HTR-8/SVneo (cell line): ENCODE results near the gene NKX2-3.
A peak's percentile ranks its signal among the peaks of the same experiment; 100 is the strongest.

Source experiments
- DNase-seq: peaks from one replicate; pipeline ENCODE4 v3.0.0; 2011; ENCODE audit warnings: low spot score, mixed read lengths; ENCODE audit not compliant: insufficient read length
- FAIRE-seq: peaks from 2 replicates; lab custom pipeline; 2011; peaks lifted over from hg19 to GRCh38; lab: Jason Lieb, UNC

The NKX2-3 gene

DNA sequence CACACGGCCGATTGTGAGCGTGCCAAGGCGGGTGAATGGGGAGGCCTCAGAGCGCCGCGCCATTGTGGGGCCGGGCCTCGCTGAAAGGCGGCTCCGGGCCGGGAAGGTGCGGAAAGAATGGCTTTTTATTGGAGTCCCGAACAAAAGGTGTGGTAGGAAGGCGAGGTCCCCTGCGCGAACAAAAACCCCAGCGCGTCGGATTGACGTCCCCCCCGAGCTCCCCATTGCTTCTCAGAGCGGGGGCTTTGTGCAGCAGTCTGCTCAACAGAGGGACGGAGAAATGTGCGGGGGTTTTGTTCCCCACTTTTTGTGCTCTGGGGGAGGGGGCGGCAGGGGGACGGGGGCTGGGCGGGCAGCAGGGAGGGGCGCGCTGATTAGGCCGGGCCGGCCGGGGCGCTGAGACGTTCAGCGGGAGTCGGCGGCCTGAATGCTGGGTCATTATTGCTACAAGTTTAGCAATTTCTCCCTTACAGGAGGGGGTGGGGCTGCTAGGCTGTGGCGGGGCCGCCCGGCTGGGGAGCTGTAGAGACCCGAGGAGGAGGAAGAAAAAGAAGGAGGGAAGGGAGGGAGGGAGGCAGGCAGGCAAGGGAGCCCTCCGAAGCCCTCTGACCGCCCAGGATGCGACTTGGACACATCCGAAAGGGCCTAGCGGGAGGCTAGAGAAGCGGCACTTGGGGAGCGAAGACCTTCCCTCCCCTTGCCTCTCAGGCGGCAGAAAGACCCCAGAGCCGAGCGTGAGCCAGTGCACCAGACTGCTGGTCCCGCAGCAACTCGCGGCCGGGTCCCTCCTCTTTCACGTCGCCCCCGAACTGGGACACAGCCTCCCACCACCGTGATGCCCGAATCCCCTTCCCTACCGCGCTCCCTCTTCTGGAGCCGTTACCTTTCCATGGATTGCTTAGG is 4.6 kb downstream of the NKX2-3 start:
- FAIRE-seq (no peak), DNase-seq (no peak)

DNA sequence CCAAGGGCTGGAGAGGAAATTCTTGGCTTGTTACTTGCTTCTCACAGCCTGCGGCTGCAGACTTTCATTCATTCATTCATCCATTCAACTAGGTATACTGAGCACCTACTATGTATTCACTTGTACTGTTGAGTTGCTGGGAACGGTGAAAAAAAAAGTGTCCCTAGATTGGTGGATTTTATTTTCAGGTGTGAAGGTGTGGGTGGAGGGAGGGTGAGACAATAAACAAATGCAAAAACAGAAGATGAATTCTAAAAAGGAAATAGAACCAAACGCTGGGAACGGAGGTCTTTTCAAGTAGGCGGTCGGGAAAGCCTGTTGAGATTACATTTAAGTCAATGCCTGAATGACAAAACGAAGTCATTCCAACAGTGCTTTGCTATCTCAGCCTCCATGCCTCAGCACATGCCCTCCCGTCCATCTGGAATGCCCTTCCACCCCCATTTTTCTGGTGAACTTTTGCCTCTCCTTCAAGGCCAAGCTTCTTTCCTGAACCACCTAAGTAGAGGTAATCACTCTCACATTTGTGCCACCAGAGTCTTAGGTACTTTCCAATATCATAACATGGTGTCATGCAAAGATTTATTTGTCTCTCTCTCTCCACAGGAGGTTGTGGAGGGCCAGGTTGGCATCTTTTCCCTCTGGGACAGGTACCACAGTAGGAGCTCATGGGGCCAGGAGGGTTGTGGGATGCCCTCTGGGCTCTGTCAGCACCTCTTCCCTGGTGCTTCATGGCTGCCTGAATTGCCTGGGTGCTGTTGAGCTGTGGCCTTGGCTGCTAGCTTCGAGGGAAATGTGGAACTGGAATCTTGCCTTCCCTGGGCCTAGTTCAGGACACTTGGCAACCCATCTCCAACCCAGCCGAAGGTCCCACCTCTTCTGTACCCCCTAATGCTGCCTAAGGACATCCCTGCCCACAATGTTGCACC is 5.5 kb downstream of the NKX2-3 start:
- FAIRE-seq (no peak), DNase-seq (no peak)

DNA sequence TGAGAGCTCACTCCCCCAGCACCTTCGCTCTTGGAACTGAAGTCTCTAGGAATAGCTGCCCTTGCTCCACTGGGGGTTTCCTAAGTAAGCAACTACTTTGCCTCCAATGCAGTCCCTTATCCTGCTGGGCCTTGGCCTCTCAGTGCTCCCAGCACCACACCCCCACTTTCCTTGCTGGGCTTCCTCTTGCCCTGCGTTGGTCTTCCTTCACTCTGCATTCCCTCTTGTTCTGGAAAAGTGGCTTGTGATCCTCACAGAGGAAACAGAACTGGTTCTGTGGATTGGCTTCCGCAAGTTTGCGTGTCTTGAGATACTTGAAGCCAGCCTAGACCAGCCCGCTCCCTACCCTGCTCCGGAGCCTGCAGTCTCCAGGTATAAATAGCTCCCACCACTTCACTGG is 6.4 kb downstream of the NKX2-3 start:
- DNase-seq: no peak
- no peak for FAIRE-seq

DNA sequence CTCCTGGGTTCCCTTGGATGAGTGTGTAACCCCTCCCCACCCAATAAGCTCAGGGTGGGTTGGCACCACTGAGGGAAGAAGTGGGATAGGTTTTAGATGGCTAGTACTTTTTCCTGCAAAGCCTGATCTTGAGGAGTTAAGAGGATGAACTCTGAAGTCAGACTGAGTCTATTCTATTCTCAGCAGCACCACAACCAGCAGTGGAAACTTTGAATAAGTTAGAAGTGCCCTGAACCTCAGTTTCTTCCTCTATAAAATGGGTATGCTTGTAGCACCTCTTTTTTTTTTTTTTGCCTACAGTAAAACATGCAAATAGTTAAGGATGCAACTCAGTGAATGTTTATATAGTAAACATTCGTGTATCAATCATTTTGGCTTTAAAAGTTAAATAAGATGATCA is 7.1 kb downstream of the NKX2-3 start:
- FAIRE-seq (no peak), DNase-seq (no peak)

DNA sequence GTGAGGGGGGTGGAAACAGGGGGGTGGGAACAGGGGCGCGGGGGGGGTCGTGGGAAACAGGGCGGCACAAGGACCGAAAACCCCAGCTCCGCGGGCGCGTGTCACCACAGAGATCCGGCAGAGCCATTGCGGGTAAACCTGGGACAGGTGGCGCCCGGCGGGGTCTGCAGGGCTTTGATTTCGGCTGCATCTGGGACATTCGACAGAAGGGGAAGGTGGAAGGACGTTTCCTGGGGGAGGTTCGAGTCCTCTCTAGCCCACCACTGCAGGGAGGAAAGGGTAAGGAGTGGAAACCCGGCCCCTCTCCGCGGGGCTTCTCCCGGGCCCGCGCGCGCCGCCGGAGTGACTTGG is 7.5 kb downstream of the NKX2-3 start:
- no peak for FAIRE-seq

DNA sequence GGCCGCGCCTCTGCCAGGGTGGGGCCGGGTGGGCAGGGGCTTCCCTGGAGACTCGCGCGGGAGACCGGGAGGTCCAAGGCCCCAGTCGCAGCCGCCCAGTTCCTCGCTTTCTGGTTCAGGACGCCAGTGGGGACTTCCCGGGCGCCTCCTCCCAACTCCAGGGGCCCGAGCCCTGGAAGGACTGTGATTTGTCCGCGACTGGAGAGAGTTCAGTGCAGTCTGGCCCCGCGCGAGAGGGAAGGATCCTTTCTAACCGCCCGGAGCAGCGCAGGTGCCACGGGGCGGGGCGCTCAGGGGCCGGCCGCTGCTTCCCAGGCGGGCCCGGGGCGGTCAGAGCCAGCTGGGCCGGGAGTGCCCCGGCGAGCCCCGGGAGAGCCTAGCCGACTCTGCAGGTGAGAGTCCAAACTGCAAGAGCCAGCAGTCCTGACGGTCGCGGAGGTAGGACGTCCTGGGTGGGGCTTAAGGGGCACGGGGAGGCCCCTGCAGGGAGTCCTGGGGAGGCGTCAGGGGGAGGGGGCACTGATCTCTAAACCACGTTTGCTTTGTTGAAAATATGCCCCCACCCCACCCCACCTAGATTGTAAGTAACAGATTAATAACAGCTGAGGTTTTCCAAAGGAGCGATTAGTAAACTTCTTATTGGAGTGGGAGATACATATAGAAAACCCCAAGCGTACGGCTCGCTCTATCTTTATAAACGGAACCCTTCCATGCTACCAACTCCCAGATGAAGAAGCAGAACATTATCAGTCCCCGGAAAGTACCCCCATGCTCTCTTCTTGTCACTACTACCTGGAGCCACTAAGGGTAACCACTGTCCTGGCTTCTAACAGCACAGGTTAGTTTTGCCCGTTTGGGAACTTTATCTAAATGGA is 8.2 kb downstream of the NKX2-3 start:
- DNase-seq (no peak), FAIRE-seq (no peak)

More for the DNA sequence above, 7.5 kb downstream of the NKX2-3 start:
- no peak for DNase-seq

DNA sequence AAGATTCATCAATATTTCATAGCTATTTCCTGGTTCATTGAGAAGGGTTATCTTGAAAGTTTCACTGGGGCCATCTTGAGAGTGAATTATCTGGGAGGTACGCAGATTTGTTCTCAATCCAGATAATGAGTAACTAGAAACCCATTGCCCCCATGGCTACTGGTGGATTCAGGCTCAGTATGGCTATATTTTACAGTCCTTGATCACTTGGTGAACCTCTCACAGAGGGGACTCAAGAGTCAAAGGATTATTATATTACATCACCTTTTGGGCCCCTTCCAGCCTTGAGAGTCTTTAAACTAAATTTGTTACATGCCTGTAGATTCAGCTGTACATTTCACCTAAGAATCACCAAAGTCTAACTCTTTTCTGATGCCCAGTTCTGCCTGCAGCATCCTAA is 11.6 kb downstream of the NKX2-3 start:
- DNase-seq (no peak), FAIRE-seq (no peak)

DNA sequence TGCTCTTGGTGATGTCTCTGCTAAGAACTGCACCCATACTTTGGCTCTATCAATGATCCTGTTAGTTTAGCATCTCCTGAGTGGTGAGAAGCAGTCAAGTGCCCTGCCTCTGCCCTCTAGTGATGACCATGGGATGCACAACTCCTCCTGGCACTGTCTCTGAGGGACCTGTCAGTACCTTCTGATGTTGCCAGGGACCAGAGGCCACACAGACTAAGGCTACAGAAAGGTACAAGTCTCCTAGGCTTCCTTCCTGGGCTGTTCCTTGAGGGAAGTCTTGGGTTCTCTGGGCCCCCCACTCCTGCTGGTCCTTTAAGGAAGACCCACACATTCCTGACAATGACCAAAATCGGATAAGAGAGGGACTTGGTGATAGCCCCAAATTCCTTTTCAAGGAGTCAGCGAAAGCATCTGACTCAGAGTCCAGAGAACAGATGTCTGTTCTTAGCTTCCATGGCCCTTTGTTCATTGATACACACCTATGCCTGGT is 15.3 kb downstream of the NKX2-3 start:
- no peak for FAIRE-seq
- DNase-seq: peak; percentile 34

DNA sequence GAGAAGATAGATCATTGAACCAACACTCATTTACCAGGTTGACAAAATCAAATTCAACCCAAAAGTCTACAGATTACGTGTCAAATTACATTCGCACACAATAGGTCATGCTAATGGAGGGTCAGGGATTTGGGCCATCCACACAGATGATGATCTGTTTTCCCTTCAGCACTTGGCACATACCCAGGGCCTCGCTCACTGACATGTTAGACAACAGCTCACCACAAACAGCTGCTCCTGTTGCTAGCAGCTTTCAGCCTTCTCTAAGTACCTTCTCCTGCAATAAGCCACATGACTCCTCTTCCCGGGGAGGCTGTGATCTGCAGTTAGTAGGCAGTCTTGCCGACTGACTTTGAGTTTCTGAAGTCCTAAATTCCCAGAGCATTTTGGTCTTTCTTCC is 18.4 kb downstream of the NKX2-3 start:
- peak; percentile 40 for DNase-seq
- peak; percentile 55 for FAIRE-seq

DNA sequence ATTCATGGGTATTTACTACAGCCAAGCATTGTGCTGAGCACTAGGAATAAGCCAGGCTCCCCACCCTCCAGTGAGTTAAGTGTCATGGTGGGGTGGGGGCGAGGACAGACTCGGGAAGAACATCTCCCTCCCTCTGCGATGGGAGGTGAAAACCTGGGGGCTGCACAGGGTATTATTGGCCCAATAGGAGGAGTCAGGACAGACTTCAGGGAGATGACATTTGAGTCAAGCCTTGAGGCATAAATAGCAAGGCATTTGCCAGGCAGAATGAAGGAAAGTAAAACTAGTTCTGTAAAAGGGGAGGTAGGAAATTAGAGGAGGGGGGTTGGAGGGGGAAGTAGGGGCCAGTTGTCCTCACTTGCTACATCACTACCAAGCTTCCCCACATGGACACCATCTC is 18.9 kb downstream of the NKX2-3 start:
- FAIRE-seq (no peak), DNase-seq (no peak)

DNA sequence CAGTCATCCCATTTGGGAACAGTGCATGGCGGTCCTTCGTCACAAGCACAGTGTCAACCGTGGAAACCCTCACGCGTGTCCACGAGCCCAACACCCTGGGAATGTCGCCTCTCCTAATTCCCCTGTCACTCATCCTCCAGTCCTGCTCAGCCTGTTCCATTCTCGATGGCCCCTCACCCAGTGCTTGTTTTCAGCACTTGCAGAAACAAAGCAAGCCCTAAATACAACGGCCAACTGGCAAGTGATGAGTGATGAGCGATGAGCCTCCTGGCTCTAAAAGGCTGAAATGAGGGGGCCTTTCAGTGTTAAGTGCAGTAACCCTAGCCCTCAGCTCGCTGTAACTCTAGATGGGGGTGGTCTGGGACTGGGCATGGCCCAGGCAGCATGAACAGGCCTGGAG is 22.6 kb downstream of the NKX2-3 start:
- FAIRE-seq: no peak
- DNase-seq: no peak

DNA sequence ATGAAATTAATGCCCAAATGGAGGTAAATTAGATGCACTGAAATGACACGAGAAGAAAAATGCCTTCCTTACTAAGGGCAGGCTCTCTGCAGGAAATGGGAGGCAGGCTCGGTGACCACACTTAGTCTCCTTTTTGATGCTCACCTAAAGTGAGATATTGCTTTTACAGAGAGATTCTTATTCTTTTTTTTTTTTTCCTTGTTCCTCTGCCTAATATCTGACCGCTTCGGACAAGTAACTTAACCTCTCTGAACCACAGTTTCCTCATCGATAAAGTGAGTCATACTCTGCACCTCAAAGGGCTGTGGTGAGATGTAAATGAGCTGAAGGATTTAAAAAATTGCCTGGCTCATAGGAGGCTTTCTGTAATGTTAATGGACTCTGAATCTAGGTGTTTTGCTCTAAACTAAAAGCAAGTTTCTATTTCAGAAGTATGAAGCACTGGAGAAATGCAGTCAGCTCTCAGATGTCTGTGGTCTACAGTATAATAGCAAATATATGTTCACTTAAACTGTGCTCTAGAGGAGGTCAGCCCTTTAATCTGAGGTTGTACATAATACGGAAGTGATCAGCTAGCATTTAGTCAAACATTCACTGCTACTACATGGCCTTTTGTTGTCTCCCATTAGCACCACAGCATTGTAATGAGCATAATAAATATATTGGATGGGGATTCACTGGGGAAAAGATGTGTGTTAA is 23.2 kb downstream of the NKX2-3 start:
- no peak for FAIRE-seq

DNA sequence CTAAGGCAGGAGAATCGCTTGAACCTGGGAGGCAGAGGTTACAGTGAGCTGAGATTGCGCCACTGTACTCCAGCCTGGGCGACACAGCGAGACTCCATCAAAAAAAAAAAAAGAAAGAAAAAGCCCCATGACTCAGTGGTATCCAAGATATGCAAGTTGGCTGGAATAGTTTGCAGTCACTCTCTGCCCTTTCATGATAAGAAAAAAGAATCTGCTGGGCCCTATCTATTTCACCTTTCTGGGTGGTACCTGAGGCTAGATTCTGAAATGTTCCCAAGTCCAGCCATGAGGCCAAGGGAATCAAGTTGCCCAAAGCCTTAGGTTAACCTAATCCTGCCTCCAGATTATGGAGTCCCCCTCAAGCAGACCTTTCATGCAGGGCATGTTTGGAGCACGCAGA is 24.3 kb downstream of the NKX2-3 start:
- DNase-seq: no peak
- FAIRE-seq: no peak

More for the DNA sequence above, 23.2 kb downstream of the NKX2-3 start:
- DNase-seq: no peak

DNA sequence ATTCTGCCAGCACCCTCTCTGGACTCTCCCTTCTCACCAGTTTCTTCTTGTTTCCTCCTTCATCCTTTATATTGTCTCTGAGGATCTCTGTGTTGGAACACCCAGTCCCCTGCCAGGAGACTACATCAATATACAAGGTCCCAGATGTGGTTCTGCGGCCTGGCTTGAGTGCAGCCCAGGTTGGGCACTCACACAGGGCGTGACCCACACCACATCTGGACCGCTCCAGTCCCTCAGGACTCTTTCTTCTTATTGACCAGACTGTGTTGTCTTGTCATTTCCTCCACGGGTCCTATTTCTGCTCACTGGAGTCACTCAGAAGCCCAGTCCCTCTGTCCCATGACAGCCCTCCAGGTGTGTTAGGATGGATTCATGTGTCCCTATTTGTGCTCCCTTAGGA is 26.0 kb downstream of the NKX2-3 start:
- no peak for FAIRE-seq
- no peak for DNase-seq

DNA sequence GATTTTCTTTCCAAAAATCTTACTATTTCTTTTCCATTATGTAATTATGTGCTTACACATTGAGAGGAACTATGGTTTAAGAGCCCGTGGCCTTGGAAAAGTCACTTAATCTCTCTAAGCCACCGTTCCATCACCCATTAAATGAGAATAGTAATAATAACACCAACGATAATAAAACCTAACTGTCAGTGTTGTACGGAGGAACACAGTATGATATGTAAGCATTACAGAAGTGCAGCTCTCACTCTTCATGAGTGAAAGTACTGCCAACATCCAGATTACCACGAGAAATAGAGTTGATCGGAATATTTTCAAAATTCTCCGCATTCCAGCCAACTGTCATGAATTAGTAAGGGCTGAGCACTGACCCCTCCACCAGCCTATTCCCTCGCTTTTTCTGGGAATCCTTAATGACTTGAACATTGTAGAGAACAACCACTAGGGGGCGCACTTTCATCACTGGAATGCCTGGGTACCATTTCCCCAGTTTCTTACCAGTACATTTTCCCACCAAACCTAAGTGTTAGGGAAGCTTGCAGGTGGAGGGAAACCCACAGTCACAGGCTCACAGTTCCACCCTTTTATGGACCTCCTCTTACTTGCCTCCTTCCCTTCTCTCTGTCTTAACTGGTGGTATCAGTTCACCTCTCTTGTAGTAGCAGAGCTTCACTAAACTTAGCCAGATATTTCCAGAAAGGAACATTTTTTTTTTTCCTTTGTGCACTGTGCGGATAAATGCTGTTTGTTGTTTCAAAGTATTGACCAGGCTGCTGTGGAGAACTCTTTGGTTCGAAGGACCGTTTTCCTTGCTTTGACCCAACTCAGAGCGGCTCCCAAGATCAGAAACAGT is 27.8 kb downstream of the NKX2-3 start:
- FAIRE-seq (peak; percentile 31), DNase-seq (peak; percentile 64)

DNA sequence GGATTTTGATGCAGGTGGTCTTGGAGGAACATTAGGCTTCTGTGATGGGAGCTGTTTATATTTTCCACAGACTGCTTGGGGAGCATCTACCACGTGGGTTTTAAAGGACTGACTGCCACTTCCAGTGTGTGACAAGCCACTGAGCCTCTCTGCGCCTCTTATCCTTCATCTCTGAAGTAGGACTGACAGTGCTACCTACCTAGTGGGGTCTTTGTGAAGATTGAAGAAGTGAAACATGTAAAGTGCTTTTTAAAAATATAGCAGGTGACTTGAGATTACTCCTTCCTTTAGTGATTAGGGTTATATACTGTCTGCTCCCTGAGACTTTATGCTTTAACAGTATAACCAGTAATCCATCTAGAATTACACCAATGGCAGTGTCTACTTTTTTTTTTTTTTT is 29.9 kb downstream of the NKX2-3 start:
- no peak for DNase-seq
- FAIRE-seq: no peak

DNA sequence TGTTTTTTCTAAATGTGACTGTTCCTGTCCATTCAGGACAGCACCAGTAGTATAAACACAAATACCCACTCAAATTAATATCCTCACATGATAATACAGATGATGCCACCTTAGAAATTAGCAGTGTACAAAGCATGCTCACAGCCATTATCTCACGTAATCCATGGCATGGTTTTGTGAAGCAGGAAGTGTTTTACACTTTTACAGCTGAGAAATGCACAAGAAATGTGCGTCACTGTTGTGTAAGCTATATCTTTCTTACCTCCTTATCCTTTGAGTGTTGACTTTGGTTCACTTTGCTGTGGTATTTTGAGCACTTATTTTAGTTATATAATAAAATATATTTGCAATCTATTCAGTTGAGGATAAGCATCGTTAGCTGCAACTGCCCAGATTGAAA is 31.6 kb downstream of the NKX2-3 start:
- FAIRE-seq: no peak
- no peak for DNase-seq

DNA sequence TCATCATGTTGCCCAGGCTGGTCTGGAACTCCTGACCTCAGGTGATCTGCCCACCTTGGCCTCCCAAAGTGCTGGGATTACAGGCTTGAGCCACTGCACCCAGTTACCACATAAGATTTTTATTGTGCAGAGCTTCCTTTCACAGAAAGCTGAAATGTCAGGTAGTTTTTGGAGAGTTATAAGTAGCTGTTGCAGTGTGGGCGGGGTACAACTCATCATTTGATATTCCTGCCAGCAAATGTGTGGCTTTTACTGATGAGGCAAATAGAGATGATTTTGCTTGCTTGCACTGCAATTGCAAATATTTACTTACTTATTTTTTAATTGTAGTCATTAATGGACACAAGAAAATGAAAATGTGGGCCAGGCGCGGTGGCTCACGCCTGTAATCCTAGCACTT is 32.4 kb downstream of the NKX2-3 start:
- no peak for FAIRE-seq
- no peak for DNase-seq
